ENCODE measurements around the gene SMYD4. TPM values are rescaled to one million over a fixed set of nuclear protein-coding genes. Genes with fewer than 3 reads are reported as not detected.

Gene SMYD4, protein sequence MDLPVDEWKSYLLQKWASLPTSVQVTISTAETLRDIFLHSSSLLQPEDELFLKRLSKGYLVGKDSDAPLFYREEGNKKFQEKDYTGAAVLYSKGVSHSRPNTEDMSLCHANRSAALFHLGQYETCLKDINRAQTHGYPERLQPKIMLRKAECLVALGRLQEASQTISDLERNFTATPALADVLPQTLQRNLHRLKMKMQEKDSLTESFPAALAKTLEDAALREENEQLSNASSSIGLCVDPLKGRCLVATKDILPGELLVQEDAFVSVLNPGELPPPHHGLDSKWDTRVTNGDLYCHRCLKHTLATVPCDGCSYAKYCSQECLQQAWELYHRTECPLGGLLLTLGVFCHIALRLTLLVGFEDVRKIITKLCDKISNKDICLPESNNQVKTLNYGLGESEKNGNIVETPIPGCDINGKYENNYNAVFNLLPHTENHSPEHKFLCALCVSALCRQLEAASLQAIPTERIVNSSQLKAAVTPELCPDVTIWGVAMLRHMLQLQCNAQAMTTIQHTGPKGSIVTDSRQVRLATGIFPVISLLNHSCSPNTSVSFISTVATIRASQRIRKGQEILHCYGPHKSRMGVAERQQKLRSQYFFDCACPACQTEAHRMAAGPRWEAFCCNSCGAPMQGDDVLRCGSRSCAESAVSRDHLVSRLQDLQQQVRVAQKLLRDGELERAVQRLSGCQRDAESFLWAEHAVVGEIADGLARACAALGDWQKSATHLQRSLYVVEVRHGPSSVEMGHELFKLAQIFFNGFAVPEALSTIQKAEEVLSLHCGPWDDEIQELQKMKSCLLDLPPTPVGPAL
- polyA plus RNA-seq (2011; rRNA removed) (4.4 and 4.5 TPM in 2 replicates), polyA minus RNA-seq (2011; rRNA and poly(A)+ RNA removed) (7.0 and 10.1 TPM in 2 replicates)

DNA sequence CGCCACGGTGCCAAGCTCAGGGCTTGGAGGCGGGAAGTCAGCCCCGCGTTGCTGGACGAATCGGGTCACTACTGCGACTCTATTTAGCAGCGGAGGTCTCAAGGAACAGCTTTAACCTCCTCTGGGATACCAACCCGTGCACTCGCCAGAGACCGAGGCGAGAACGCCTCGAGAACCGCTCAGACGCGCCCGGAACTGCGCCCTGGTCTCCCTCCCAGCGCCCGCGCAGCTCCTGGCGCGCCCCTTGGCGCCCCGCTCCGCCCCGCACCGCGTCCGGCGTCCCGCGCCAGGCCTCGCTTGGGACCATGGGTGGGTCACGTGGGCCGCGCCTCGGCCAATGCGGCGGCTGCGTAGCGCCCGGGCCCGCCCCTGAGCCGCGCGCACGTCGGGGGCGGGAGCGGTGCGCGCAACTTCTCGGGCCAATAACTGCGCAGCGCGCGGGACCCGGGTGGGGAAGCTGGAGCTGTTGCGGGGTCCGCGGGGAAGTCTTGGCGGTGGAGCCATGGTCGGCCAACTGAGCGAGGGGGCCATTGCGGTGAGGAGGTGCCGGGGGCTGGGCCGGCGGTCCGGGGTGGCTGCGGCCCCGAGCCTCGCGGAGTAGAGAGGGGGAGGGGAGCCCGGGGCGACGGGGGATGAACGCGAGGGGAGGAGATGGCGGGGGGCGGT is at the start of gene SMYD4, which contains the start of gene RPA1:
TSS of gene SMYD4 (minus strand) at position 311 of the 666 bp plus-strand sequence. CDS start 1,908 bp downstream, outside the sequence.
TSS of gene RPA1 (plus strand) at position 414 of the 666 bp plus-strand sequence. CDS start at position 503, 89 bp downstream.
- H3K27me3 ChIP-seq (ENCODE audit: control insufficient read depth, insufficient read depth, low read length) = no peaks in the 10 kb centered on the region
- TF ChIP-seq, protein P1, sequence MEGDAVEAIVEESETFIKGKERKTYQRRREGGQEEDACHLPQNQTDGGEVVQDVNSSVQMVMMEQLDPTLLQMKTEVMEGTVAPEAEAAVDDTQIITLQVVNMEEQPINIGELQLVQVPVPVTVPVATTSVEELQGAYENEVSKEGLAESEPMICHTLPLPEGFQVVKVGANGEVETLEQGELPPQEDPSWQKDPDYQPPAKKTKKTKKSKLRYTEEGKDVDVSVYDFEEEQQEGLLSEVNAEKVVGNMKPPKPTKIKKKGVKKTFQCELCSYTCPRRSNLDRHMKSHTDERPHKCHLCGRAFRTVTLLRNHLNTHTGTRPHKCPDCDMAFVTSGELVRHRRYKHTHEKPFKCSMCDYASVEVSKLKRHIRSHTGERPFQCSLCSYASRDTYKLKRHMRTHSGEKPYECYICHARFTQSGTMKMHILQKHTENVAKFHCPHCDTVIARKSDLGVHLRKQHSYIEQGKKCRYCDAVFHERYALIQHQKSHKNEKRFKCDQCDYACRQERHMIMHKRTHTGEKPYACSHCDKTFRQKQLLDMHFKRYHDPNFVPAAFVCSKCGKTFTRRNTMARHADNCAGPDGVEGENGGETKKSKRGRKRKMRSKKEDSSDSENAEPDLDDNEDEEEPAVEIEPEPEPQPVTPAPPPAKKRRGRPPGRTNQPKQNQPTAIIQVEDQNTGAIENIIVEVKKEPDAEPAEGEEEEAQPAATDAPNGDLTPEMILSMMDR (IDR thresholded peaks at IDR 0.05; ENCODE audit: insufficient read depth, low read depth, low read length) = no peak
- ChIA-PET CTCF (interaction anchor here (0.6 to 1.2 kb wide), 7 partner anchors 10 to 190 kb away, joined by 3 to 6 read pairs (median 3); partner anchors contain the start of gene WDR81), POLR2A (interaction anchor here (0.6 kb wide), 4 partner anchors 57 to 342 kb away, joined by 4 to 9 read pairs (median 7); no protein-coding TSS in a partner anchor)
- DNase-seq (ENCODE audit: low read depth) = peak; percentile 20
- H3K36me3 ChIP-seq (ENCODE audit: control insufficient read depth, insufficient read depth, low read length) = peaks cover 2% of the 10 kb centered on the region
- peak within 1 kb of the TSS; percentile 94 for H3K4me3 ChIP-seq (ENCODE audit: low read depth, low read length)

DNA sequence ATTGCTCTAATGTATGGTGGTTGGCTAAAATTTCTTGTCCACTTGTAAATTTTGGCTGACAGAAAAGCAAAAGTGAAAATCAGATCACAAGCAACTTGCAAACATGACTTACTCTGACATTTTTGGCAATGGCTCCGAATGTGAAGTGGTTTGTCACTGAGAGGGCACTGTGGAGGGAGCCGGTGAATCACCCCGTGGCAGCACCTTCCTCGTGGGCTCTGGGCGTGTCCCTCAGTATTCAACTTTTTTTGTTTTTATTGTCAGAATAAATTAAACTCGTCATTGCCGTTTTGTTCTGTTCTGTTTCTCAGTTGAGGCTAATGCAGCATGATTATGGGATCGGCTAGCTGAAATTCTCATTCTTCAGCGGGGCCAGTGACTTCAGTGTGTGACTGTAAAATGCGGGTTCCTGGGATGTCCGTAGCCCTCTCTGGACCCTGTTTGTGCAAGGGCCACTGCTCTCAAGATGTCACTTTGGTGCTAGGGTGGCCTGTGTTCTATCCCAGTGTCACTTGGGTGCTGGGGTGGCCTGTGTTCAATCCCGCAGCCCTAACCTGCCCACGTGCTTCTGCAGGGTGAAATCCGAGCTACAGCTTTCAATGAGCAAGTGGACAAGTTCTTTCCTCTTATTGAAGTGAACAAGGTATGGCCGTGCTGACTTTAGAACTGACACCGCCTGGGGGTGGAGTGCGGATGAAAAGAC is 48.9 kb upstream of the SMYD4 start:
- CTCF ChIA-PET = interaction anchor here (1.4 to 1.9 kb wide), 3 partner anchors 11 to 16 kb away, joined by 3 to 8 read pairs (median 5); no protein-coding TSS in a partner anchor
- no peak for DNase-seq (ENCODE audit: low read depth)
- Histone ChIP-seq H3K27me3 (ENCODE audit: control insufficient read depth, insufficient read depth, low read length) (no peaks in the 10 kb centered on the region), H3K4me3 (ENCODE audit: low read depth, low read length) (no peak overlapping the region), H3K36me3 (ENCODE audit: control insufficient read depth, insufficient read depth, low read length) (peaks cover 14% of the 10 kb centered on the region)
- TF ChIP-seq, protein P1 (IDR thresholded peaks at IDR 0.05; ENCODE audit: insufficient read depth, low read depth, low read length) = no peak
- POLR2A ChIA-PET = no interaction called here

DNA sequence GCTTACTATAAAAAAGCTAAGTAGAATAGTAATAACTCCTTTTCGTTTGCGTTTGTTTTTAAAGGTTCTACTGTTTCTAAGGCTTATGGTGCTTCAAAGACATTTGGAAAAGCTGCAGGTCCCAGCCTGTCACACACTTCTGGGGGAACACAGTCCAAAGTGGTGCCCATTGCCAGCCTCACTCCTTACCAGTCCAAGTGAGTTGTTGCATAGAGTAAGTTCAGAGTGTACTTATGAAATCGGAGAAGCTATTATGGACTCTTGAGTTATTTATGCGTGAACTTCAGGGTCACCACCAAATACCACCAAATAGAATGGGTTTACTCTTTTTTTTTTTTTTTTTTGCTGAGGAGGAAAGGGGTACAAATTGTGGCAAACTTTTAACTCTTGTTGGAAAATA is 45.9 kb upstream of the SMYD4 start:
- peaks cover 14% of the 10 kb centered on the region for H3K36me3 ChIP-seq (ENCODE audit: control insufficient read depth, insufficient read depth, low read length)
- TF ChIP-seq, protein P1 (IDR thresholded peaks at IDR 0.05; ENCODE audit: insufficient read depth, low read depth, low read length) = no peak

DNA sequence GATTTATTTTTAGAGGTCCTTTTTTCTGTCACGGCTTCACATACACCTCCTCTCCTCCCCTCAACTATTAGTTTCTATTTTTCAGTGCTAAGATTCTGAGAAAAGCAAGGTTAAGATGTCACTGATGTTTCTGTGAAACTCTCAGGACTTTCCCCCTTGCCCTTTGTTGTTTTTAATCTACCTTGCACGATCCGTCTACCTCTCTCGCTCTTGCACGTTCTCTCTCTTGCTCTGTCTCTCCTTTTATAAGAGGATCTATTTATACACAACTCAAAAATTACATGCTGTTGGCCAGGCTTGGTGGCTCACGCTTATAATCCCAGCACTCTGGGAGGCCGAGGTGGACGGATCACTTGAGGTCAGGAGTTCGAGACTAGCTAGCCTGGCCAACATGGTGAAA is 43.7 kb upstream of the SMYD4 start:
- ChIA-PET POLR2A (no interaction called here), CTCF (no interaction called here)
- no peaks in the 10 kb centered on the region; the same call in none of the 2 replicates for H3K36me3 ChIP-seq (ENCODE audit: control insufficient read depth, insufficient read depth, low read length)
- H3K4me3 ChIP-seq (ENCODE audit: low read depth, low read length) = no peak overlapping the region
- DNase-seq (ENCODE audit: low read depth) = no peak
- TF ChIP-seq, protein P1 (IDR thresholded peaks at IDR 0.05; ENCODE audit: insufficient read depth, low read depth, low read length) = no peak
- no peaks in the 10 kb centered on the region for H3K27me3 ChIP-seq (ENCODE audit: control insufficient read depth, insufficient read depth, low read length)

More for the DNA sequence above, 45.9 kb upstream of the SMYD4 start:
- H3K27me3 ChIP-seq (ENCODE audit: control insufficient read depth, insufficient read depth, low read length) = no peaks in the 10 kb centered on the region
- no peak overlapping the region for H3K4me3 ChIP-seq (ENCODE audit: low read depth, low read length)
- POLR2A ChIA-PET = no interaction called here
- CTCF ChIA-PET = no interaction called here
- no peak for DNase-seq (ENCODE audit: low read depth)

All from BJ (cell line).